Endothelial cell (in vitro differentiated cells): Measurements from ENCODE around the gene PSMD12. TPM values are rescaled to one million over a fixed set of nuclear protein-coding genes. Genes with fewer than 3 reads are reported as not detected.
A peak's percentile ranks its signal among the peaks of the same experiment; 100 is the strongest.

Experiments
- DNase-seq: peaks from one replicate; pipeline ENCODE4 v3.0.0; 2021; ENCODE audit warnings: low spot score
- H3K27ac Mint-ChIP-seq: one replicate; pipeline ENCODE4 v1.8.0; 2021; ENCODE audit warnings: mixed read lengths, inconsistent platforms; ENCODE audit not compliant: unreplicated experiment
- H3K27me3 Mint-ChIP-seq: one replicate; pipeline ENCODE4 v1.8.0; 2021; ENCODE audit warnings: mild to moderate bottlenecking, moderate library complexity, mixed read lengths, inconsistent platforms; ENCODE audit not compliant: unreplicated experiment
- H3K36me3 Mint-ChIP-seq: one replicate; pipeline ENCODE4 v1.8.0; 2021; ENCODE audit warnings: mild to moderate bottlenecking, low read depth, mixed read lengths, inconsistent platforms; ENCODE audit not compliant: unreplicated experiment
- H3K4me1 Mint-ChIP-seq: one replicate; pipeline ENCODE4 v1.8.0; 2021; ENCODE audit warnings: mild to moderate bottlenecking, mixed read lengths, inconsistent platforms; ENCODE audit not compliant: unreplicated experiment
- H3K4me3 Mint-ChIP-seq: one replicate; pipeline ENCODE4 v1.8.0; 2021; ENCODE audit warnings: mild to moderate bottlenecking, mixed read lengths, inconsistent platforms; ENCODE audit not compliant: unreplicated experiment
- H3K9me3 Mint-ChIP-seq: one replicate; pipeline ENCODE4 v1.8.0; 2021; ENCODE audit warnings: mixed read lengths, inconsistent platforms; ENCODE audit not compliant: unreplicated experiment
- CTCF ChIP-seq: fragments of 200-600 bp; sonication (generic); IDR thresholded peaks from one replicate; pipeline ENCODE4 v1.5.0; 2021; ENCODE audit warnings: antibody characterized with exemption; ENCODE audit not compliant: unreplicated experiment
- total RNA-seq: library from RNA; stranded (reverse); fragmentation: NEBNext Ultra II Directional; extraction: Animal tissue kit (Norgen Biotek cat#: 25700); gene quantifications from one replicate; pipeline ENCODE4 v1.2.1, GENCODE V29; 2021; ENCODE audit not compliant: unreplicated experiment

PSMD12 gene
- total RNA-seq, 1 donor from 2014 or later = 46.2 TPM

- DNase-seq = peak; percentile 61
These were observed 72.8 kb downstream of the PSMD12 start for GRCh38 chr17:67293251-67294203.

GRCh38 chr17:67290711-67291291 is 75.6 kb downstream of the PSMD12 start:
- H3K36me3 Mint-ChIP-seq = no peaks in the 10 kb centered on the region
- no peaks in the 10 kb centered on the region for H3K9me3 Mint-ChIP-seq
- no peak for DNase-seq
- H3K4me3 Mint-ChIP-seq = no peak overlapping the region
- TF ChIP-seq CTCF = no peak
- no peak overlapping the region for H3K27ac Mint-ChIP-seq
- peaks cover 2% of the 10 kb centered on the region for H3K4me1 Mint-ChIP-seq
- peaks cover 3% of the 10 kb centered on the region for H3K27me3 Mint-ChIP-seq

More at GRCh38 chr17:67293251-67294203, 72.8 kb downstream of the PSMD12 start:
- Mint-ChIP-seq H3K27ac (no peak overlapping the region), H3K9me3 (no peaks in the 10 kb centered on the region), H3K27me3 (peaks cover 3% of the 10 kb centered on the region), H3K4me3 (no peak overlapping the region), H3K4me1 (peaks cover 2% of the 10 kb centered on the region), H3K36me3 (no peaks in the 10 kb centered on the region)
- peak; percentile 67 for TF ChIP-seq CTCF

- no peak for TF ChIP-seq CTCF
- Mint-ChIP-seq H3K36me3 (no peaks in the 10 kb centered on the region), H3K9me3 (no peaks in the 10 kb centered on the region), H3K4me1 (peaks cover 2% of the 10 kb centered on the region), H3K27me3 (peaks cover 3% of the 10 kb centered on the region), H3K4me3 (no peak overlapping the region), H3K27ac (no peak overlapping the region)
- no peak for DNase-seq
These were observed 76.1 kb downstream of the PSMD12 start for GRCh38 chr17:67290244-67290643.

GRCh38 chr17:67289181-67289876 is 77.0 kb downstream of the PSMD12 start:
- peaks cover 2% of the 10 kb centered on the region for H3K4me1 Mint-ChIP-seq
- no peak for DNase-seq
- H3K27ac Mint-ChIP-seq = no peak overlapping the region
- no peak for TF ChIP-seq CTCF
- no peaks in the 10 kb centered on the region for H3K36me3 Mint-ChIP-seq
- H3K9me3 Mint-ChIP-seq = no peaks in the 10 kb centered on the region
- no peak overlapping the region for H3K4me3 Mint-ChIP-seq
- H3K27me3 Mint-ChIP-seq = peaks cover 3% of the 10 kb centered on the region

Other genes with a start within 250 kb of the PSMD12 start
- gene HELZ, start 121.4 kb downstream of the PSMD12 start, total RNA-seq = 57.0 TPM
- 39.7 TPM for gene PITPNC1, start 10.7 kb upstream of the PSMD12 start, total RNA-seq